Endometrial microvascular endothelial cells (primary cell): ENCODE data around the gene MARCHF4. TPM values are rescaled to one million over a fixed set of nuclear protein-coding genes. Genes with fewer than 3 reads are reported as not detected.

ENCODE experiments used
- in situ Hi-C: cut with HindIII; loops from 2 replicates; pipeline ENCODE4 v1.10.0; 2017; ENCODE audit warnings: low sequenced_read_pairs, low pct_unique_long_range_greater_than_20kb; ENCODE audit errors: inconsistent ontology term
- total RNA-seq: library from RNA; depleted of rRNA; stranded (reverse); fragments of >200 nt; gene quantifications from one replicate; pipeline ENCODE4 v1.2.3, GENCODE V29; 2015; ENCODE audit errors: inconsistent ontology term

The MARCHF4 gene
- 25.7 TPM for total RNA-seq

GRCh38 chr2:216371721-216372702 is at the start of gene MARCHF4:
TSS of gene MARCHF4 (minus strand) at chr2:216372483. CDS start at chr2:216370260, 2,223 bp downstream.
- in situ Hi-C loops: no loop called here

GRCh38 chr2:216420367-216421101 is 48.3 kb upstream of the MARCHF4 start:
- in situ Hi-C loops: no loop called here

GRCh38 chr2:216418981-216419380 is 46.7 kb upstream of the MARCHF4 start:
- in situ Hi-C loops: no loop called here

- in situ Hi-C loops: no loop called here
These were observed 44.5 kb upstream of the MARCHF4 start for GRCh38 chr2:216416571-216417307.

- in situ Hi-C loops: no loop called here
These were observed 43.3 kb upstream of the MARCHF4 start for GRCh38 chr2:216415541-216415940.

- in situ Hi-C loops: no loop called here
These were observed 42.6 kb upstream of the MARCHF4 start for GRCh38 chr2:216414772-216415319.

GRCh38 chr2:216413882-216414281 is 41.6 kb upstream of the MARCHF4 start:
- in situ Hi-C loops: no loop called here

GRCh38 chr2:216412022-216412999 is 40.0 kb upstream of the MARCHF4 start, which contains the start of gene SMARCAL1:
TSS of gene SMARCAL1 (plus strand) at chr2:216412484. CDS start at chr2:216414705, 2,221 bp downstream.
- in situ Hi-C loops: no loop called here

- in situ Hi-C loops: no loop called here
These were observed 38.3 kb upstream of the MARCHF4 start for GRCh38 chr2:216410550-216410949.

- in situ Hi-C loops: no loop called here
These were observed 36.4 kb upstream of the MARCHF4 start for GRCh38 chr2:216408426-216409290.

GRCh38 chr2:216406826-216407225 is 34.5 kb upstream of the MARCHF4 start:
- in situ Hi-C loops: no loop called here

- in situ Hi-C loops: no loop called here
These were observed 33.3 kb upstream of the MARCHF4 start for GRCh38 chr2:216405588-216405987.

- in situ Hi-C loops: no loop called here
These were observed 31.8 kb upstream of the MARCHF4 start for GRCh38 chr2:216404010-216404618.

- in situ Hi-C loops: no loop called here
These were observed 30.5 kb upstream of the MARCHF4 start for GRCh38 chr2:216402751-216403150.

- in situ Hi-C loops: no loop called here
These were observed 27.3 kb upstream of the MARCHF4 start for GRCh38 chr2:216399621-216400020.

GRCh38 chr2:216394881-216395280 is 22.6 kb upstream of the MARCHF4 start:
- in situ Hi-C loops: no loop called here
